ENCODE data around the gene UFL1. TPM values are rescaled to one million over a fixed set of nuclear protein-coding genes. Genes with fewer than 3 reads are reported as not detected.

The UFL1 gene
- 28.6 TPM for total RNA-seq

DNA sequence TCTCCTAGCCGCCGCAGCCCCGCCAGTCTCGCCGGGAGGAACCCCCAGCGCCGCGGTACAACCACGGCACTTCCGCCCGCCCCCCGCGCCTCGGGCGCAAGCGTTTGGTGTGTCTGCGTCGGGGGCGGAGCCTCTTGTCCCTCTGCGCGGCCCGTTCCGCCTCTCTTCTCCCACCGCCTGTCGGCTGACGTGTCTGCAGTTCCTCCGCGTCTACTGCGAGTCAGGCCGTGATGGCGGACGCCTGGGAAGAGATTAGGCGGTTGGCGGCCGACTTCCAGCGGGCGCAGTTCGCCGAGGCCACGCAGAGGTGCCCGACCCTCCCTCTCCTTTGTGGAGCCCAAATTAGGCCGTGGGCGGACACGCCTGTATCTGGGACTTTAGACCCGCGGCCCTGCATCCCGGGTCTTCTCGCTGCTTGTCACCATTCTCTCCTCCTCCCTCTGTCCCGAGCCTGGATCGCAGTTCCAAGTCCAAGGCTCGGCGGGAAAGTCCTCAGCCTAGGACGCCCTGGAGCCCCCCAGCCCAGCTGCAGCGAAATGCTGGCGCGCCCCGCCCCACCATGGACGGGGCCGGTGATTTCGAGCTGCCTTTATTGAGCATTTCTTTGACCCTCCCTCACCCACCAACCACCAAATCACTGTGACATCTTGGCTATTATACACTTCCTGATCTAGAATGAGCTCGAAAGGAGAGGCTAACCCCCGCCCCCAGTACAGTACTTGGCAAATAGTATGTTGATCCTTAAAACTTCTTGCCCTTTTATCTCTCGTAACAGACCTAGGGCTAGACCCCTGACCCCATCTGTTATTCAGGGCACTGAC, at the start of gene UFL1:
UFL1 (plus strand) TSS at position 163 of the 821 bp plus-strand sequence; CDS start at position 231, 68 bp downstream.

GRCh38 chr6:96562886-96563285, 41.3 kb downstream of the UFL1 start, which contains the start of gene FHL5:
Gene FHL5 (plus strand): TSS chr6:96563128. CDS start chr6:96603614, 40,486 bp downstream.

Other genes with a start within 250 kb of the UFL1 start
- 0.92 TPM for gene FHL5, start 41.3 kb downstream of the UFL1 start, total RNA-seq

Measured in diencephalon (tissue), 1 donor.